Colonic mucosa (tissue), 4 donors: ENCODE results near the gene RPP30. TPM values are rescaled to one million over a fixed set of nuclear protein-coding genes. Genes with fewer than 3 reads are reported as not detected.

Source experiments
- DNase-seq: peaks from one replicate; pipeline ENCODE4 v3.0.0-alpha.2; 2020
- H3K27ac ChIP-seq: fragments of 200-600 bp; one replicate; pipeline ENCODE4 v1.8.0; 2021
- H3K27me3 ChIP-seq: fragments of 200-600 bp; one replicate; pipeline ENCODE4 v1.8.0; 2021
- H3K36me3 ChIP-seq: fragments of 200-600 bp; one replicate; pipeline ENCODE4 v1.8.0; 2021
- H3K4me1 ChIP-seq: fragments of 200-600 bp; one replicate; pipeline ENCODE4 v1.8.0; 2021; ENCODE audit warnings: mild to moderate bottlenecking
- H3K4me3 ChIP-seq: fragments of 200-600 bp; one replicate; pipeline ENCODE4 v1.8.0; 2021
- H3K9ac ChIP-seq, 2 donors: one replicate each; pipeline ENCODE4 v1.7.0; 2013; ENCODE audit warnings: control low read depth in 2 of 2, low read depth in 2 of 2, low read length in 2 of 2
- H3K9me3 ChIP-seq: fragments of 200-600 bp; one replicate; pipeline ENCODE4 v1.8.0; 2021
- CTCF ChIP-seq: fragments of 200-600 bp; IDR thresholded peaks from one replicate; pipeline ENCODE4 v1.8.0; 2022; ENCODE audit warnings: antibody characterized with exemption, mild to moderate bottlenecking
- intact Hi-C: fragments of 100-400 bp; cut with DNase I; formaldehyde crosslinking; loops from one replicate; pipeline ENCODE4 v1.14.1; 2022
- total RNA-seq, 2 donors: library from RNA; stranded (reverse); fragmentation: NEBNext Ultra II Directional in 1 of 2; extraction: Animal tissue kit (Norgen Biotek cat#: 25700) in 1 of 2; gene quantifications; one replicate each; pipeline ENCODE4 v1.2.1, GENCODE V29; 2021
- donor health status: healthy.
- donor health status: DM: no; HTN: no; CAD: no.
- donor health status: DM: no; HTN: no; CAD: no.

RPP30 gene
- total RNA-seq, 2 donors from 2014 or later: 22.0 to 39.7 TPM

GRCh38 chr10:90842725-90843124, 29.0 kb upstream of the RPP30 start:
- Histone ChIP-seq H3K27me3 (no peaks in the 10 kb centered on the region), H3K9ac (no peak overlapping the region), H3K27ac (no peak overlapping the region), H3K9me3 (no peaks in the 10 kb centered on the region), H3K4me1 (no peaks in the 10 kb centered on the region), H3K4me3 (no peak overlapping the region), H3K36me3 (no peaks in the 10 kb centered on the region)
- intact Hi-C loops: no loop called here
- DNase-seq: no peak
- TF ChIP-seq CTCF: no peak

GRCh38 chr10:90845726-90846125, 26.0 kb upstream of the RPP30 start:
- H3K27me3 ChIP-seq: no peaks in the 10 kb centered on the region
- H3K4me1 ChIP-seq: no peaks in the 10 kb centered on the region
- TF ChIP-seq CTCF: no peak
- H3K4me3 ChIP-seq: no peak overlapping the region
- H3K9ac ChIP-seq: no peak overlapping the region
- DNase-seq: no peak
- H3K9me3 ChIP-seq: no peaks in the 10 kb centered on the region
- no peak overlapping the region for H3K27ac ChIP-seq
- no peaks in the 10 kb centered on the region for H3K36me3 ChIP-seq
- intact Hi-C loops: no loop called here

GRCh38 chr10:90846746-90847145, 25.0 kb upstream of the RPP30 start:
- no peak for TF ChIP-seq CTCF
- no peaks in the 10 kb centered on the region for H3K27me3 ChIP-seq
- no peak overlapping the region for H3K9ac ChIP-seq
- no peaks in the 10 kb centered on the region for H3K36me3 ChIP-seq
- no peaks in the 10 kb centered on the region for H3K4me1 ChIP-seq
- no peak overlapping the region for H3K27ac ChIP-seq
- no peak for DNase-seq
- no peak overlapping the region for H3K4me3 ChIP-seq
- intact Hi-C loops: no loop called here
- no peaks in the 10 kb centered on the region for H3K9me3 ChIP-seq

GRCh38 chr10:90847436-90847835, 24.3 kb upstream of the RPP30 start:
- H3K27me3 ChIP-seq: no peaks in the 10 kb centered on the region
- H3K4me1 ChIP-seq: no peaks in the 10 kb centered on the region
- H3K9ac ChIP-seq: no peak overlapping the region
- no peak for TF ChIP-seq CTCF
- intact Hi-C loops: no loop called here
- H3K9me3 ChIP-seq: no peaks in the 10 kb centered on the region
- no peak for DNase-seq
- H3K4me3 ChIP-seq: no peak overlapping the region
- H3K27ac ChIP-seq: no peak overlapping the region
- H3K36me3 ChIP-seq: no peaks in the 10 kb centered on the region

GRCh38 chr10:90849956-90850749, 21.6 kb upstream of the RPP30 start:
- DNase-seq: no peak
- TF ChIP-seq CTCF: no peak
- H3K9me3 ChIP-seq: no peaks in the 10 kb centered on the region
- intact Hi-C loops: no loop called here
- peaks cover 4% of the 10 kb centered on the region for H3K27me3 ChIP-seq
- H3K4me3 ChIP-seq: no peak overlapping the region
- H3K4me1 ChIP-seq: no peaks in the 10 kb centered on the region
- H3K9ac ChIP-seq: no peak overlapping the region
- no peak overlapping the region for H3K27ac ChIP-seq
- no peaks in the 10 kb centered on the region for H3K36me3 ChIP-seq
